Spleen (tissue), 7 donors: ENCODE results near the gene CHD9.

Source experiments
- CTCF ChIP-seq, 11 experiments: fragments of 200-600 bp in 7 of 11; fragments of 450-650 bp in 4 of 11; sonication (generic) in 4 of 11; IDR thresholded peaks in 8 of 11; conservative IDR thresholded peaks in 3 of 11; 1 replicate in 7 of 11; 2 replicates in 4 of 11; pipeline versions ENCODE4 v1.4.0 to v1.8.0; 2016 to 2021; ENCODE audit warnings: antibody characterized with exemption in 11 of 11, inconsistent platforms in 4 of 11, mild to moderate bottlenecking in 1 of 11
- POLR2AphosphoS5 ChIP-seq, 3 donors: sonication (generic); formaldehyde crosslinking; IDR thresholded peaks; one replicate each; pipeline ENCODE4 v1.5.1; 2017; ENCODE audit warnings: antibody characterized with exemption in 3 of 3
- donor health status: DM: no; HTN: no; CAD: no; lungs with moderate emphysema.
- donor health status: DM: no; HTN: no; CAD: no.
- donor health status: DM: no; HTN: no; CAD: no.

- TF ChIP-seq CTCF (IDR thresholded peaks at IDR 0.05 in 8 of 11, conservative IDR thresholded peaks at IDR 0.05 in 3 of 11) (no peak), POLR2AphosphoS5 (IDR thresholded peaks at IDR 0.05) (no peak)
Measured at GRCh38 chr16:53043986-53044601, 10.7 kb upstream of the CHD9 start.
